ENCODE data around the gene GALNTL6. TPM values are rescaled to one million over a fixed set of nuclear protein-coding genes. Genes with fewer than 3 reads are reported as not detected.

The GALNTL6 gene
- polyA plus RNA-seq, 1 donor (not counting 4 experiments of a cell fraction or from before 2014, with no cell fraction given) = not detected

GRCh38 chr4:172410363-172410762 is 597.2 kb downstream of the GALNTL6 start:
- Histone ChIP-seq H3K36me3 (ENCODE audit: control insufficient read depth in 2 of 2, extremely low read depth in 1 of 2, insufficient read depth in 2 of 2, low read length in 2 of 2) (no peaks in the 10 kb centered on the region), H3K27me3 (ENCODE audit: control insufficient read depth, extremely low read depth, insufficient read depth, low read length) (no peaks in the 10 kb centered on the region), H3K9me1 (ENCODE audit: control insufficient read depth, extremely low read depth, insufficient read depth, low read length) (no peaks in the 10 kb centered on the region), H3K4me3 (ENCODE audit: control insufficient read depth in 2 of 3, extremely low read depth in 1 of 3, insufficient read depth in 2 of 3, low read depth in 1 of 3, low read length in 3 of 3) (no peak overlapping the region), H3K4me1 (ENCODE audit: control insufficient read depth, extremely low read depth, insufficient read depth, low read length) (no peaks in the 10 kb centered on the region), H4K20me1 (ENCODE audit: control insufficient read depth, extremely low read depth, insufficient read depth, low read length) (no peaks in the 10 kb centered on the region), H3K79me2 (ENCODE audit: control insufficient read depth, insufficient read depth, low read length) (no peaks in the 10 kb centered on the region), H3K9ac (ENCODE audit: control insufficient read depth, extremely low read depth, insufficient read depth, low read length) (no peak overlapping the region), H3K4me2 (ENCODE audit: control insufficient read depth, extremely low read depth, insufficient read depth, low read depth, low read length) (no peak overlapping the region), H3K9me3 (ENCODE audit: control insufficient read depth, low read depth, low read length) (no peaks in the 10 kb centered on the region), H2AFZ (ENCODE audit: control insufficient read depth, low read length) (no peak overlapping the region), H3K27ac (ENCODE audit: control insufficient read depth, insufficient read depth, low read length) (no peak overlapping the region)
- dilution Hi-C loops (cut with MboI; ENCODE audit: extremely low pct_ligation_motif_present, low sequenced_read_pairs) = no loop called here
- FAIRE-seq (no peak), DNase-seq (ENCODE audit: low read depth, low spot score) (no peak)
- no peak for TF ChIP-seq EZH2 (IDR thresholded peaks at IDR 0.05; ENCODE audit: low read length)
- no peak for TF ChIP-seq CTCF (optimal IDR thresholded peaks at IDR 0.05 in 1 of 3, IDR thresholded peaks at IDR 0.05 in 1 of 3, conservative IDR thresholded peaks at IDR 0.05 in 1 of 3; ENCODE audit: extremely low read depth in 1 of 3, insufficient read depth in 2 of 3, low read length in 3 of 3)

- TF ChIP-seq EZH2 (IDR thresholded peaks at IDR 0.05; ENCODE audit: low read length) = no peak
- no peak for TF ChIP-seq CTCF (optimal IDR thresholded peaks at IDR 0.05 in 1 of 3, IDR thresholded peaks at IDR 0.05 in 1 of 3, conservative IDR thresholded peaks at IDR 0.05 in 1 of 3; ENCODE audit: extremely low read depth in 1 of 3, insufficient read depth in 2 of 3, low read length in 3 of 3)
- FAIRE-seq (no peak), DNase-seq (ENCODE audit: low read depth, low spot score) (no peak)
- H3K9me3 ChIP-seq (ENCODE audit: control insufficient read depth, low read depth, low read length) = no peaks in the 10 kb centered on the region
- H3K4me1 ChIP-seq (ENCODE audit: control insufficient read depth, extremely low read depth, insufficient read depth, low read length) = no peaks in the 10 kb centered on the region
- H3K9ac ChIP-seq (ENCODE audit: control insufficient read depth, extremely low read depth, insufficient read depth, low read length) = no peak overlapping the region
- H3K4me2 ChIP-seq (ENCODE audit: control insufficient read depth, extremely low read depth, insufficient read depth, low read depth, low read length) = no peak overlapping the region
- no peak overlapping the region for H3K27ac ChIP-seq (ENCODE audit: control insufficient read depth, insufficient read depth, low read length)
- H3K4me3 ChIP-seq (ENCODE audit: control insufficient read depth in 2 of 3, extremely low read depth in 1 of 3, insufficient read depth in 2 of 3, low read depth in 1 of 3, low read length in 3 of 3) = no peak overlapping the region
- dilution Hi-C loops (cut with MboI; ENCODE audit: extremely low pct_ligation_motif_present, low sequenced_read_pairs) = no loop called here
- H3K9me1 ChIP-seq (ENCODE audit: control insufficient read depth, extremely low read depth, insufficient read depth, low read length) = no peaks in the 10 kb centered on the region
- no peaks in the 10 kb centered on the region for H3K79me2 ChIP-seq (ENCODE audit: control insufficient read depth, insufficient read depth, low read length)
- no peaks in the 10 kb centered on the region for H3K36me3 ChIP-seq (ENCODE audit: control insufficient read depth in 2 of 2, extremely low read depth in 1 of 2, insufficient read depth in 2 of 2, low read length in 2 of 2)
- no peaks in the 10 kb centered on the region for H4K20me1 ChIP-seq (ENCODE audit: control insufficient read depth, extremely low read depth, insufficient read depth, low read length)
- H3K27me3 ChIP-seq (ENCODE audit: control insufficient read depth, extremely low read depth, insufficient read depth, low read length) = no peaks in the 10 kb centered on the region
- H2AFZ ChIP-seq (ENCODE audit: control insufficient read depth, low read length) = no peak overlapping the region
Measured at GRCh38 chr4:172411149-172411548, 597.9 kb downstream of the GALNTL6 start.

All from keratinocyte (primary cell).